ENCODE measurements around the gene LRRC28.

Gene LRRC28

GRCh38 chr15:99312794-99313193 is 61.5 kb downstream of the LRRC28 start:
- Histone ChIP-seq H3K4me3 (replicated peaks; ENCODE audit: insufficient read depth, low read length) (no peak overlapping the region), H3K27ac (replicated peaks) (no peak overlapping the region), H3K27me3 (ENCODE audit: insufficient read depth, poor library complexity, severe bottlenecking) (no peaks in the 10 kb centered on the region)
- DNase-seq (ENCODE audit: low read depth in 1 of 2, low spot score in 1 of 2) = no peak
- TF ChIP-seq REST (IDR thresholded peaks at IDR 0.05; ENCODE audit: insufficient replicate concordance, low read depth) (no peak), GABPA (IDR thresholded peaks at IDR 0.05; ENCODE audit: low read depth) (no peak), SPI1 (IDR thresholded peaks at IDR 0.05; ENCODE audit: borderline replicate concordance, low read depth) (no peak), POLR2AphosphoS5 (IDR thresholded peaks at IDR 0.05; ENCODE audit: low read depth) (no peak), CTCF (IDR thresholded peaks at IDR 0.05; ENCODE audit: insufficient read depth, low read length) (no peak)

- TF ChIP-seq GABPA (IDR thresholded peaks at IDR 0.05; ENCODE audit: low read depth) (no peak), CTCF (IDR thresholded peaks at IDR 0.05; ENCODE audit: insufficient read depth, low read length) (no peak), SPI1 (IDR thresholded peaks at IDR 0.05; ENCODE audit: borderline replicate concordance, low read depth) (no peak), REST (IDR thresholded peaks at IDR 0.05; ENCODE audit: insufficient replicate concordance, low read depth) (no peak), POLR2AphosphoS5 (IDR thresholded peaks at IDR 0.05; ENCODE audit: low read depth) (no peak)
- Histone ChIP-seq H3K27ac (replicated peaks) (no peak overlapping the region), H3K4me3 (replicated peaks; ENCODE audit: insufficient read depth, low read length) (no peak overlapping the region), H3K27me3 (ENCODE audit: insufficient read depth, poor library complexity, severe bottlenecking) (no peaks in the 10 kb centered on the region)
- no peak for DNase-seq (ENCODE audit: low read depth in 1 of 2, low spot score in 1 of 2)
Measured at GRCh38 chr15:99315636-99316035, 64.4 kb downstream of the LRRC28 start.

GRCh38 chr15:99320374-99321215 is 69.3 kb downstream of the LRRC28 start:
- no peak for DNase-seq (ENCODE audit: low read depth in 1 of 2, low spot score in 1 of 2)
- TF ChIP-seq SPI1 (IDR thresholded peaks at IDR 0.05; ENCODE audit: borderline replicate concordance, low read depth) = no peak
- no peak for TF ChIP-seq POLR2AphosphoS5 (IDR thresholded peaks at IDR 0.05; ENCODE audit: low read depth)
- TF ChIP-seq GABPA (IDR thresholded peaks at IDR 0.05; ENCODE audit: low read depth) = no peak
- TF ChIP-seq REST (IDR thresholded peaks at IDR 0.05; ENCODE audit: insufficient replicate concordance, low read depth) = no peak
- TF ChIP-seq CTCF (IDR thresholded peaks at IDR 0.05; ENCODE audit: insufficient read depth, low read length) = no peak
- H3K27ac ChIP-seq (replicated peaks) = no peak overlapping the region
- no peaks in the 10 kb centered on the region for H3K27me3 ChIP-seq (ENCODE audit: insufficient read depth, poor library complexity, severe bottlenecking)
- no peak overlapping the region for H3K4me3 ChIP-seq (replicated peaks; ENCODE audit: insufficient read depth, low read length)
